A172 (cell line): ENCODE measurements around the gene RET. TPM values are rescaled to one million over a fixed set of nuclear protein-coding genes. Genes with fewer than 3 reads are reported as not detected.

ENCODE experiments used
- DNase-seq: peaks from one replicate; pipeline ENCODE4 v3.0.0-alpha.2; 2015; ENCODE audit warnings: low spot score
- total RNA-seq: library from RNA; depleted of rRNA; stranded (reverse); fragments of >200 nt; shearing (Covaris generic); gene quantifications from 2 replicates; pipeline ENCODE4 v1.2.3, GENCODE V29; 2014

RET gene
- total RNA-seq, 1 experiment from 2014 or later: 5.3 TPM

DNA sequence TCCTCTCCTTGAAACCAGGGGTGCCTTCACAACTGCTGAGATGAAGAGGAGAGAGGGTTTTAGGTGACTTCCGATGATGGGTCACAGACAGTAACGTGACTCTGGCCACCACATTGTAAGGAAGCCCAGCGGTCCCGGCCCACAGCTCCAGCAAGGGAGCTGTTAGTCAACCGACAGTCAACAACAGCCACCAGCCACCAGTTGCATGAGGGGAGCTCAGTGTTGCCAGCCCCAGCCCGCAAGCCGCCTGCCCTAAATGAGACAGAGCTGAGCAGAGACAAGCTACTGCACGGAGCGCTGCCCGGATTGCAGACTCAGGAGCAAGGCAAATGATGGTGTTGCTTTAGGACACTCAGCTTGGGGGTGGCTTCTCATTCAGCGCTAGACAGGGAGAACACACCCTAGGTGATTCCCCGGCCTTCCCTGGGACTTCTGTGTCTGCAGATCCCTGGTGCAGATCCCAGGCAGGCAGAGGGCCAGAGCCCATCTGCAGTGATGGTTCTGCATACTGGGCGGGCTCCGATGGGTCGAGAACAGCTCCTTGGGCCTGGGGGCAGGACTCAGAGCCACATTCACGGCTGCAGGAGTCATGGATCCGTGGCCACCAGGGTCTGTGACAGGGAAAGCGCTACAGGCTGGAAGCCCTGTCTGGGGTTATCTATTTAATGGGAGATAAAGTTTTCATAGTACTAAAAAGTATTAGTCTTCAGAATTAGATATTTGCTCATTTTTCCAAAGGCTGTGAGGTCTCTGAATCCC is 14.3 kb upstream of the RET start:
- DNase-seq: no peak

DNA sequence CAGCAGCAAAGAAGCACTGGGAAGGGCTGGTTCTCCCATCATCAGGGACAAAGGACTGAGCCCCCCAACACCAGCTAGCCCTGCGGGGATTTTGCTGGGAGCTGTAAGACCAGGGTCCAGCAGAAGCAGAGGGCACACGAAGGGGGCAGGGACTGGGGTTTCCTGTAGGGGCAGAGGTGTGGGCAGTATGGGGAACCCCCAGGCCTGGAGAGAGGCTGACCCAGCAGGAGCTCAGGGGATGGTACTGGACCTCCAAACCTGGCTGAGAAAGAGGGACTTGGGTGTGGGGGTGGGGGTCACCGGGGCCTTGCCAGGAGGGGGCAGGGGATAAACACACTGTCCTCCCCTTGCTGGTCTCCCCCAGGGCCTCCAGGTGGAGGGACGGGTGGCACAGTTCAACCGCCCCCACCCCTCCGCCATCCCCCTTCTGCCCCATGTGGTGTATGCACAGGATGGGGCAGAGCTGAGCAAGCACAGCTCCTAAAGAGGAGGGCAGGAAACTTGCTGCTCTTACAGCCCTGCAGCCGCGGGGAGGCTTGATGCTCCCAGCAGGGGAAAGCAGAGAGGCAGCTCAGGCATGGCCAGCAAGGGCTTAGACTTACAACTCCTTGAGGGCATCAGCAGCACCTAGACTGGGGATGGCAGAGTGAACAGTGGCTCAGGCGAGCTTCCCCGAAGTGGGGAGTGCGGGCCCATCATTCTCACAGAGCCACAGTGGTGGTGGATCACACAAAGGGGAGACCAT is 12.4 kb upstream of the RET start:
- no peak for DNase-seq

GRCh38 chr10:43065234-43065633 is 11.6 kb upstream of the RET start:
- no peak for DNase-seq

GRCh38 chr10:43065761-43066160 is 11.1 kb upstream of the RET start:
- DNase-seq: no peak

DNA sequence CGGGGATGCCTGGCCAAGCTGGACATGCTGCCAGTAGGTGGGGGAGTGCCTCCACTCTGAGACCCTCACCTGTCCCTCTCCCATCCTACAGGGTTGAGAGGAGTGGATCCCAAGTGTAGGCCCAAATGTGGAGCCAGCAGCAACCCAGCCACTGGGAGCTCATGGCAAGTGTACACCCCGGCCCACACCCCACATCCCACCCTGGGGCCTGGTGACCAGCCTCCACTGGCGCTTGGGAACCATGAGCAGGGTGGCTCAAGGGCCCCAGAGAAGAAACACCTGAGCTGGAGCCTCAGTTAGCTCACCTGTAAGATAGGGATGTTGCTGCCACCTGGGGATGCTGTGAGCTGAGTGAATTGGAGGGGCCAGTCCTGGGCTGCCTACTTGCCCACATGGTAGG is 10.4 kb upstream of the RET start:
- no peak for DNase-seq

GRCh38 chr10:43067391-43068135 is 9.3 kb upstream of the RET start:
- DNase-seq: no peak

DNA sequence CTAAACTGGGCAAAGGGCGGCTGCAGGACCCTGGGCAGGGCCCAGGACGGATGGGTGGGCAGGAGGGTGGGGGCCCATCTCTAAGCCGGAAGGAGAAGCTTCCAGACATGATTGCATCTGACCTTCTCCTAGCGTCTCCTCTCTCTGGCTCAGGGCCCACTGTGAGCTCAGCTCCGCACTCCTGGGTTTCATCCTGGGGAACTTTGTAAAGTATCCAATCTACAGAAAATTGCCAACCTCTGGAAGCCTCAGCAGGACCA is 8.8 kb upstream of the RET start:
- no peak for DNase-seq

DNA sequence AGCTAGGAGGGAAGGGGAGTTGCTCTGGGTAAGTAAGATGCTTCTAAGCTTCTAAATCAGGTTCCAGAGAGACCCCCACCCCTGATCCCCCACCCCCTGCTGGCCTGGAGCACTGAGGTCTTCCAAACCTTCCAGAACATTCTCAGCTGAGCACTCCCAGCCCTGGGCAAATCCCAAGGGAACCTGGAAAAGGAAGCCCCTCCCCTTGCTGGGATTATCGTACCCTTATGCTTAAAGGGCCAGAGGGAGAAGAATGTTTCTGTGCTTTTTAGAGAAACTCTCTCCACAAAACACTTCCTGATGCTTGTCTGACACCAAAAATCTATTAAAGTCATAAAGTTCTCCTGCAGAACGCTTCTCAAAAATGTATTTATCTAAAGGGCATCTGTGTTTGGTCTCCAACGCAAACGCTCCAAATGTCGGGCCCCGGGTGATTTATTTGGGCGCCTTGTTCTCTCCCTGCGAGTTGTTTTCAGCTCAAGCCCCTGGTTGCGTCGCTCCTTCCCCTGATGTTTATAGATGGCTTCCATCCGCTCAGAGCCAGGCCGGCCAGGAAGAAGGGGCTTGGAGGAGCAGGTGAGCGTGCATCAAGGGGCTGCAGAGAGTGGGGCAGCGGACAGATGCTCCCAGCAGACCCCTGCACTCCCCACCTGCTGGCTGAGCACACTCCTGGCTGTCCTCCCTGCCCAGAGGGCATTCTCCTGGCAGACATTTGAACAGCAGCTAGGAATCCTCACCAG is 8.2 kb upstream of the RET start:
- no peak for DNase-seq

- DNase-seq: no peak
These were observed 7.7 kb upstream of the RET start for GRCh38 chr10:43069211-43069515.

GRCh38 chr10:43069579-43069978 is 7.3 kb upstream of the RET start:
- DNase-seq: no peak

DNA sequence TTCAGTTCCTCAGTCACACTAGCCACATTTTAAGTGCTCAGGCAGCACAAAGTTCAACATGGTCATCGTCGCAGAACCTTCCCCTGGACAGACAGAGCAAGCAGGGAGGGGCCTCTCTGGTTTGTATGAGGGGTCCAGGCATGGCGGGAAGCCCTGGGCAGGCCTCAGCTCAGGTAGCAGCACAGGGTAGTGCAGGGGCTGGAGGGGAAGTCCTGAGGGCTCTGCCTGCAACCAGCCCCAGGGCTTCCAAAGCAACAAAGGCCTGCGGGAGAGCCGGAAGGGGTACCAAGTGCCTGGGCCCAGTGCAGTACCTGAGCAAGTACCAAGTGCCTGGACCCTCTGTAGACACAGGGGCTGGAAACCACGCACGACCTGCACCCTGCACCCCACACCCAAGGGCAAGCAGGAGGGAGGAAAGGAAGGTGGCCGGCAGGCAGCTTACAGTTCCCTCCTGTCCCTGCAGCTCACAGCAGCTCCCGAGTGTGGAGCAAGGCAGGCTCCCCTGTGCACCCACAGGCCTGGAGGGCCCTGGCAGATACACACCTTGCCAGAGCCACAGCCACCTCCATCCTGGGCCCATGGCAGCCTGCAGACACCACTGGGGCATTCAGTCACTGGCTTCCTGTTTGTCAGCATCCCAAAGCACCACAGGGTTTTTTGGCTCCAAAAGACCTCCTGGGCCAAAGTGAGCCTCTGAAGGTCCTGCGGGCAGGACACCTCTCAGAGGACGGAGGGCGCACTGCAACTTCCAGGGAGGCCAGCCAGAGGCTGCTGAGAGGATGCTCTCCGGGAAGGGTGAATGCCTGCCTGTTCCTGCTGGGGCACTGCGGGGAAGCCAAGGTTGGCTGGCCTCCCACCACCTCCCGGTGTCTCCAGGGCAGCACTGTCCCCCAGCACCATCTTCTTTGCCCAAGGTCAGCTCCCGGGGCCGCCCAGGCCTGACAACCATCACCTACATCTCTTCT is 6.5 kb upstream of the RET start:
- no peak for DNase-seq

DNA sequence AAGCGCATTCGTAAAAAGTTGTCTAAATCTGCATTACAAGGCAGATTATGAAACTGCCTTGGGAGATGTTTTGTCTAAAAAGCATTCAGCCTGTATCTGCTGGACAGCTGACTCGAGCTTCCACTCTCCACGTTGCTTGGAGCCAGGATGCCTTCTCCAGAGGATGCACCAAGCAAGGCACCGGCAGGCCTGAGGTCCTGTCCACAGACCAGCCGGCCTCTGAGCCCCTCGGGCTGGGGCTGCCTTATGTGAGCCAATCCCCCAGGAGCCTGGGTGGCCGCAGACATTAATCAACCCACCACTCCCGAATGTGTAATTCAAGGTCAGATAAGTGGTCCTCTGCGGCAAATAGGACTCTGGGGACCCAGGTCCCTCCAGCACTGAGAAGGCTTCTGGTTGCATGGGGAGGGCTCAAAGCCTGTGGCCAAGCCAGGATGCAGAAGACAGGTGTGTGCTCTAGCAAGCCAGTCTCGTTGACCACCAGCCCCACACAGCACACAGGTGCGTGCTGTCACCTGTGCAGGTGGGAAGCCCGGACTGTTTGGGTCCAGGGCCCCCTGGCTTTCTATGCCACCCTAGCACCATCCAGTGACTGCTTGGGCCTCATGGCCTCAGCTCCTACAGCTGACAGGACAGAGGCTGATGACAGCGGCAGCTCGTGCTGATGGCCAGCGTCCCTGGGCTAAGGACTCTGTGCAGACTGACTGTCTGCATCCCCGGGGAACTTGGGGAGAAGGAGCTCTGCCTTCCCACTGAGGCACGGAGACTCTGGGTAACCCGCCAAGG is 4.8 kb upstream of the RET start:
- DNase-seq: no peak

- no peak for DNase-seq
These were observed 3.7 kb upstream of the RET start for GRCh38 chr10:43073191-43073590.

- no peak for DNase-seq
These were observed 3.1 kb upstream of the RET start for GRCh38 chr10:43073721-43074120.

- DNase-seq: no peak
These were observed 2.5 kb upstream of the RET start for GRCh38 chr10:43074409-43074808.

GRCh38 chr10:43074827-43075611 is 1.9 kb upstream of the RET start:
- no peak for DNase-seq

GRCh38 chr10:43075612-43076003 is 1.3 kb upstream of the RET start:
- no peak for DNase-seq

DNA sequence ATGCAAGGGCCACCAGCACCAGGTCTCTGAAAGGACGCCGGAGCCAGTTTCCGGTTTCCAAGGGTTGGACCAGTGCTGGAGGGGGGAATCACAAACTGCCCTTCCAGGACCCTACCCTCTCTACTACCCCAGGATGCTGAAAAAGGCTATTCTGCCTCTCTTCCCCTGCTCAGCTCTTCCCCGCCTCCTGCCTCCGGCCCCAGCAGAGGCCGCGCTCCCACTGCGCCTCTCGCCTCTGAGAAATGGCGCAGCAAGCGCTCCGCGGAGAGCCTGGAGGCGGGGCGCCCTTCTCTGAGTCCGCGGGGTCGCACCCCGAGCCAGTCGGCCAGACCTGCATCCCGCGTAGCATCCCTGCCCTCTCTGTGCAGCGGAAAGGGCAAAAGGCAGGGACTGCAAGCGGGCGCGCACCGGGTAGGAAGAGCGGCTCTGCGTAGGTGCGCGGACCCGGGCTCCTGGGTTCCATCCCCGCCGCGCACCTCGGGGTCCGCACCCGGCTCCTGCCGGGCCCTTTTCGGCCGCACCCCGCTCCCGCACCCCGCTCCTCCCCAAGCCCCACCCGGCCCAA is 476 bp upstream of the RET start:
- DNase-seq: no peak

DNA sequence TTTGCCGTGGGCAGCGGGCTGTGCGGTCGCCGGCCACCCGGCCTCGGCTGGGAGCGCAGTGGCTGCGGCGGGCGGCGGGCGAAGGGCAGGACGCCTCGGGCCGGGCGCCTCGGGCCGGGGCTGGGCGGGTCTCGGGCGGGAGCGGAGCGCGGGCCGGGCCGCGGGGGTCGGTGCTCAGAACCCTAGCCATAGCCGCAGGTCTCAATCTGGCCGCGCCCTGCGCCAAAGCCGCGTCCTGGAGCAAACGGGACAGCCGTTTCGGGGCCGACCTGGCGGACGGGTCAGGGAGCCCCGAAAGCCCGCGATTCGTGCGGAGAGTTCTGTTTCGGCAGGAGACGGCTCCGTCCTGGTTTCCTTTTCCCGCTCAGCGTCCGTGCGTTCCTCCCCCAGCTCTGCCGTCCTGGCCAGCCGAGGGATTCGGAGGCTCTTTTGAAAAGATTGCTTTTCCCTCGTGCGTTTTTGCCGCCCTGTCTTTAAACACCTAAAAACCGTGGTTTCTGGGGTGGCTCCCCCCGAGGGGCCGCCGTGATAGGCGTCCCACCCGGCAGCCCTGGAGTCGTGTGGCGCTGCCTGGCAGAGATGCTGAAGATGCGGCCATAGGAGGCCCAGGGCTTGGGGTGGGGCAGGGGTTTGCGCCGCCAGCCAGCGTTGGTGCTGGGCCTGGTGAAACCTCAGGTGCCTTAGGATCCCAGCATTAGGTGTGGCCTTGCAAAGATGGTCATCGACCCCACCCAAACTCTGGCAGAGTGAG is 727 bp downstream of the RET start:
- no peak for DNase-seq
